ENCODE results near the gene MAP4K5. TPM values are rescaled to one million over a fixed set of nuclear protein-coding genes. Genes with fewer than 3 reads are reported as not detected.
A peak's percentile ranks its signal among the peaks of the same experiment; 100 is the strongest.

Gene MAP4K5
- total RNA-seq, 1 experiment from 2014 or later, result 39.1 TPM

GRCh38 chr14:50520947-50521815 is 11.2 kb downstream of the MAP4K5 start:
- RAD21 ChIA-PET (ENCODE audit: low non-redundant PET in 1 of 2, low total read pairs in 2 of 2, uncharacterized antibody in 2 of 2, unreplicated experiment in 2 of 2), result no interaction called here
- Histone ChIP-seq H3K4me2 (ENCODE audit: low read length) (peak overlapping the region; percentile 35), H3K9me3 (ENCODE audit: control insufficient read depth in 1 of 2, insufficient read depth in 1 of 2, low read depth in 1 of 2, low read length in 2 of 2) (no peaks in the 10 kb centered on the region), H3K79me2 (ENCODE audit: insufficient read depth, low read length) (peaks cover 98% of the 10 kb centered on the region), H3K27ac (ENCODE audit: low read depth, low read length) (peak overlapping the region; percentile 46; the same call in 1 of the 2 replicates), H3K4me1 (ENCODE audit: control insufficient read depth in 1 of 2, insufficient read depth in 2 of 2, low read length in 2 of 2) (peaks cover 21 to 46% of the 10 kb centered on the region in 2 experiments), H3K9me2 (ENCODE audit: insufficient read depth) (no peaks in the 10 kb centered on the region), H3K4me3 (replicated peaks in 1 of 2; ENCODE audit: low read depth in 1 of 2, low read length in 2 of 2) (no peak overlapping the region), H3K9ac (ENCODE audit: low read length) (no peak overlapping the region), H4K20me1 (ENCODE audit: insufficient read depth) (peaks cover 12% of the 10 kb centered on the region; the same call in 1 of the 2 replicates), H3K36me3 (ENCODE audit: control insufficient read depth in 1 of 2, insufficient read depth in 2 of 2, low read length in 2 of 2) (no peaks in the 10 kb centered on the region), H2AFZ (ENCODE audit: low read depth, low read length, poor library complexity, severe bottlenecking) (no peak overlapping the region), H3K27me3 (ENCODE audit: insufficient read depth, low read length) (no peaks in the 10 kb centered on the region)
- POLR2A ChIA-PET, result no interaction called here
- no TSS peak for BruUV-seq (replicated peaks)
- CTCF ChIA-PET, result interaction anchor here (1.0 to 1.7 kb wide), 2 partner anchors 200 to 203 kb away, joined by 4 to 7 read pairs; no protein-coding TSS in a partner anchor
- peak; percentile 81 for ATAC-seq
- intact Hi-C loops (cut with micrococcal nuclease), result no loop called here
- peak; percentile 45 for DNase-seq (ENCODE audit: low read depth, low spot score)
- TF ChIP-seq ATF3 (IDR thresholded peaks at IDR 0.05) (no peak), ZFX (IDR thresholded peaks at IDR 0.05) (no peak), FOSL1 (IDR thresholded peaks at IDR 0.05; ENCODE audit: low read depth) (peak; percentile 92), SP1 (IDR thresholded peaks at IDR 0.05; ENCODE audit: low read depth) (peak; percentile 51), POLR2AphosphoS5 (IDR thresholded peaks at IDR 0.05; ENCODE audit: low read depth, low read length) (no peak), ELF1 (IDR thresholded peaks at IDR 0.05; ENCODE audit: borderline replicate concordance, low read depth) (no peak), JUND (IDR thresholded peaks at IDR 0.05) (peak; percentile 79), CTCF (IDR thresholded peaks at IDR 0.05 in 2 of 3, conservative IDR thresholded peaks at IDR 0.05 in 1 of 3; ENCODE audit: borderline replicate concordance in 1 of 3, insufficient read depth in 1 of 3, low read depth in 2 of 3, low read length in 2 of 3) (no peak), REST (IDR thresholded peaks at IDR 0.05; ENCODE audit: low read depth) (no peak), EGR1 (IDR thresholded peaks at IDR 0.05; ENCODE audit: low read depth) (no peak), POLR2A (IDR thresholded peaks at IDR 0.05; ENCODE audit: borderline replicate concordance, extremely low read depth, insufficient read depth, insufficient read length) (no peak), CBX3 (IDR thresholded peaks at IDR 0.05; ENCODE audit: low read depth) (peak; percentile 28; the same call in 1 of the 2 replicates), TCF7L2 (IDR thresholded peaks at IDR 0.05; ENCODE audit: borderline replicate concordance, extremely low read depth, insufficient read depth, insufficient read length) (no peak), YY1 (IDR thresholded peaks at IDR 0.05; ENCODE audit: extremely low read depth, insufficient replicate concordance, low read depth, low read length) (no peak), SRF (IDR thresholded peaks at IDR 0.05; ENCODE audit: low read depth) (peak; percentile 26; the same call in 1 of the 2 replicates), ZNF274 (IDR thresholded peaks at IDR 0.05; ENCODE audit: low read depth, low read length) (no peak), SIN3A (IDR thresholded peaks at IDR 0.05; ENCODE audit: low read depth) (peak; percentile 60; the same call in 1 of the 2 replicates), EZH2 (IDR thresholded peaks at IDR 0.05) (no peak), ZBTB33 (IDR thresholded peaks at IDR 0.05; ENCODE audit: extremely low read depth, insufficient replicate concordance, low read length) (no peak)
